SK-N-SH treated with all-trans-retinoic acid at 6 μM for 48 hours (cell line): ENCODE data around the gene RNU1-2.
"Not testable (repeated sequence)": the region's sequence is repeated elsewhere in the genome, so short reads cannot be mapped to it uniquely, and the experiment has no call there.

Source experiments
- ARNTL ChIP-seq: fragments of 450-650 bp; formaldehyde crosslinking; IDR thresholded peaks from 2 replicates; pipeline ENCODE4 v1.5.0; 2020; ENCODE audit warnings: low read depth, mild to moderate bottlenecking, moderate library complexity, borderline replicate concordance
- ZFP3 ChIP-seq: fragments of 250-450 bp; sonication (Bioruptor Pico); IDR thresholded peaks from 2 replicates; pipeline ENCODE4 v1.5.0; 2020; ENCODE audit warnings: mild to moderate bottlenecking, moderate library complexity

- TF ChIP-seq ARNTL (CRISPR knock-in tag); ZFP3: not testable (repeated sequence)
These were observed 36.4 kb upstream of the RNU1-2 start for GRCh38 chr1:16859167-16860041.
